PFSK-1 (cell line): ENCODE results near the gene RGS3.

ENCODE experiments used
- FOXP2 ChIP-seq: optimal IDR thresholded peaks from 2 replicates; pipeline ENCODE3; 2011; ENCODE audit warnings: borderline replicate concordance, control low read depth, inconsistent platforms; ENCODE audit not compliant: insufficient read depth; ENCODE audit errors: extremely low read length, extremely low read depth
- POLR2AphosphoS5 ChIP-seq: IDR thresholded peaks from 2 replicates; pipeline ENCODE4 v1.6.1; 2012; ENCODE audit warnings: low read depth, mild to moderate bottlenecking, control low read depth, low read length, moderate library complexity
- SIN3A ChIP-seq: IDR thresholded peaks from 2 replicates; pipeline ENCODE4 v1.6.1; 2012; ENCODE audit warnings: mild to moderate bottlenecking, low read length, moderate library complexity, borderline replicate concordance; ENCODE audit not compliant: insufficient read depth
- TAF1 ChIP-seq: IDR thresholded peaks from 2 replicates; pipeline ENCODE4 v1.6.1; 2012; ENCODE audit warnings: low read length, control low read depth, borderline replicate concordance; ENCODE audit not compliant: insufficient read depth
- TF ChIP-seq, protein P1 (sequence below), 2 experiments: IDR thresholded peaks; 2 replicates each; pipeline versions ENCODE4 v1.6.1 to v1.8.0; 2011 to 2012; ENCODE audit warnings: low read depth in 2 of 2, low read length in 2 of 2, control low read depth in 1 of 2, inconsistent platforms in 1 of 2, mild to moderate bottlenecking in 1 of 2, moderate library complexity in 1 of 2; ENCODE audit not compliant: insufficient read depth in 1 of 2

The RGS3 gene

GRCh38 chr9:113536166-113536482 lies 72.6 kb downstream of the RGS3 start:
- TF ChIP-seq, protein P1, sequence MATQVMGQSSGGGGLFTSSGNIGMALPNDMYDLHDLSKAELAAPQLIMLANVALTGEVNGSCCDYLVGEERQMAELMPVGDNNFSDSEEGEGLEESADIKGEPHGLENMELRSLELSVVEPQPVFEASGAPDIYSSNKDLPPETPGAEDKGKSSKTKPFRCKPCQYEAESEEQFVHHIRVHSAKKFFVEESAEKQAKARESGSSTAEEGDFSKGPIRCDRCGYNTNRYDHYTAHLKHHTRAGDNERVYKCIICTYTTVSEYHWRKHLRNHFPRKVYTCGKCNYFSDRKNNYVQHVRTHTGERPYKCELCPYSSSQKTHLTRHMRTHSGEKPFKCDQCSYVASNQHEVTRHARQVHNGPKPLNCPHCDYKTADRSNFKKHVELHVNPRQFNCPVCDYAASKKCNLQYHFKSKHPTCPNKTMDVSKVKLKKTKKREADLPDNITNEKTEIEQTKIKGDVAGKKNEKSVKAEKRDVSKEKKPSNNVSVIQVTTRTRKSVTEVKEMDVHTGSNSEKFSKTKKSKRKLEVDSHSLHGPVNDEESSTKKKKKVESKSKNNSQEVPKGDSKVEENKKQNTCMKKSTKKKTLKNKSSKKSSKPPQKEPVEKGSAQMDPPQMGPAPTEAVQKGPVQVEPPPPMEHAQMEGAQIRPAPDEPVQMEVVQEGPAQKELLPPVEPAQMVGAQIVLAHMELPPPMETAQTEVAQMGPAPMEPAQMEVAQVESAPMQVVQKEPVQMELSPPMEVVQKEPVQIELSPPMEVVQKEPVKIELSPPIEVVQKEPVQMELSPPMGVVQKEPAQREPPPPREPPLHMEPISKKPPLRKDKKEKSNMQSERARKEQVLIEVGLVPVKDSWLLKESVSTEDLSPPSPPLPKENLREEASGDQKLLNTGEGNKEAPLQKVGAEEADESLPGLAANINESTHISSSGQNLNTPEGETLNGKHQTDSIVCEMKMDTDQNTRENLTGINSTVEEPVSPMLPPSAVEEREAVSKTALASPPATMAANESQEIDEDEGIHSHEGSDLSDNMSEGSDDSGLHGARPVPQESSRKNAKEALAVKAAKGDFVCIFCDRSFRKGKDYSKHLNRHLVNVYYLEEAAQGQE (IDR thresholded peaks at IDR 0.05; ENCODE audit: insufficient read depth in 1 of 2, low read depth in 2 of 2, low read length in 2 of 2): no peak
- no peak for TF ChIP-seq POLR2AphosphoS5

GRCh38 chr9:113536483-113537228 lies 73.1 kb downstream of the RGS3 start:
- TF ChIP-seq POLR2AphosphoS5 (no peak), TAF1 (no peak), SIN3A (no peak), FOXP2 (no peak)
- TF ChIP-seq, protein P1 (IDR thresholded peaks at IDR 0.05; ENCODE audit: insufficient read depth in 1 of 2, low read depth in 2 of 2, low read length in 2 of 2): no peak

- TF ChIP-seq POLR2AphosphoS5: no peak
Measured at GRCh38 chr9:113537229-113537810, 73.8 kb downstream of the RGS3 start.

GRCh38 chr9:113538131-113538530 lies 74.6 kb downstream of the RGS3 start:
- TF ChIP-seq TAF1: no peak

- TF ChIP-seq FOXP2: no peak
- TF ChIP-seq, protein P1 (IDR thresholded peaks at IDR 0.05; ENCODE audit: insufficient read depth in 1 of 2, low read depth in 2 of 2, low read length in 2 of 2): no peak
- no peak for TF ChIP-seq TAF1
- no peak for TF ChIP-seq POLR2AphosphoS5
- TF ChIP-seq SIN3A: no peak
Measured at GRCh38 chr9:113538701-113539430, 75.3 kb downstream of the RGS3 start.

- TF ChIP-seq SIN3A (no peak), TAF1 (no peak), FOXP2 (no peak), POLR2AphosphoS5 (no peak)
- TF ChIP-seq, protein P1 (IDR thresholded peaks at IDR 0.05; ENCODE audit: insufficient read depth in 1 of 2, low read depth in 2 of 2, low read length in 2 of 2): no peak
Measured at GRCh38 chr9:113540466-113540865, 76.9 kb downstream of the RGS3 start.
